GM10248 (cell line): ENCODE data around the gene FOXP2.

Experiments
- CTCF ChIA-PET: fragments of 300-600 bp; sonication (Branson Sonifier 250); formaldehyde crosslinking; extraction: SDS; loops from one replicate; lab custom pipeline; 2021; ENCODE audit warnings: antibody characterized with exemption; lab: Yijun Ruan, JAX
- POLR2A ChIA-PET: fragments of 350-650 bp; sonication (Branson Sonifier 250); formaldehyde crosslinking; extraction: SDS; loops from one replicate; lab custom pipeline; 2020; ENCODE audit warnings: antibody characterized with exemption; lab: Yijun Ruan, JAX
- DNase-seq: peaks from one replicate; pipeline ENCODE4 v3.0.0; 2012; ENCODE audit errors: extremely low spot score
- CTCF ChIP-seq: IDR thresholded peaks from 2 replicates; pipeline ENCODE4 v1.5.1; 2012; ENCODE audit warnings: mild to moderate bottlenecking, low read depth; ENCODE audit errors: extremely low read depth, missing control alignments, control extremely low read depth

The FOXP2 gene

GRCh38 chr7:114670676-114671075, 256.1 kb downstream of the FOXP2 start:
- no peak for TF ChIP-seq CTCF
- ChIA-PET CTCF (interaction anchor here (1.7 kb wide), 1 partner anchor 10 kb away, joined by 3 read pairs; no protein-coding TSS in a partner anchor), POLR2A (no interaction called here)
- no peak for DNase-seq

GRCh38 chr7:114671563-114672123, 257.0 kb downstream of the FOXP2 start:
- ChIA-PET POLR2A (no interaction called here), CTCF (no interaction called here)
- TF ChIP-seq CTCF, result no peak
- no peak for DNase-seq

DNA sequence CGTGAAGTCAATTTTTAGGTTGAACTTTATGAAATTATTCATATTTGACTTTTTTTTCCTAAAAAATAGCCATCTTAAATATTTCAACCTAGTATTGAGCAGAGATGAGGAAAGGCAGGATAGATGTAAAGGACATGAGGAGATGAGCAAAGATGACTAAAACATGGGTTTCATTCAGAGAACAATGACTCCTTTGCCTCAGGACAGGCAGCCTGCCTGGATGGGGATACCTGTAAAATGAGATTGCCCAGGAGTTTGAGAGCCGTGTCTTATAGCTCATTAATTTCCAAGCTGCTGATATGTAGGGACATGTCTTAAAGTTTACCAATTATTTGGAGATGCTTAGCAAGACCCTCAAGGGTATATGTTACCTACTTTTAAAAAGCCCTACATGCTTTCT, 263.5 kb downstream of the FOXP2 start:
- TF ChIP-seq CTCF, result no peak
- CTCF ChIA-PET, result no interaction called here
- POLR2A ChIA-PET, result no interaction called here
- no peak for DNase-seq

DNA sequence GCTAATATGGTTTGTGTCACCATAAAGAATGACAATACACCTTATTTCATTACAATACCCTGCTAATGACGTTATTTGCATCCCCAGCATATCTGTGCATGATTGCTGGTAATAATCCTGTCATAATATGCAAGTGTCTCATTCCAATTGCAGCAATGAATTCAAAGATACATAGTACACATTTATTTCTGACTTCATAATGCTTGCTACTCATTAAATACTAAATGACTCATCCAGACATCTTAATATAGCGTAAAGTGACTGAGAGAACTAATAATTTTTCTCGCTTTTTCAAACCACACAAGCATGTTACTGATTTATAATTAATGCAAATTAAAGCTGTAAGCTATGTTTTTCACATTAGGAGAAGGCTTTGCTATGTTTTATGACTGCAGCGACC, 272.6 kb downstream of the FOXP2 start:
- no peak for DNase-seq
- ChIA-PET CTCF (no interaction called here), POLR2A (no interaction called here)
- no peak for TF ChIP-seq CTCF

GRCh38 chr7:114688443-114689055, 273.9 kb downstream of the FOXP2 start:
- POLR2A ChIA-PET, result no interaction called here
- no peak for TF ChIP-seq CTCF
- CTCF ChIA-PET, result no interaction called here
- no peak for DNase-seq

DNA sequence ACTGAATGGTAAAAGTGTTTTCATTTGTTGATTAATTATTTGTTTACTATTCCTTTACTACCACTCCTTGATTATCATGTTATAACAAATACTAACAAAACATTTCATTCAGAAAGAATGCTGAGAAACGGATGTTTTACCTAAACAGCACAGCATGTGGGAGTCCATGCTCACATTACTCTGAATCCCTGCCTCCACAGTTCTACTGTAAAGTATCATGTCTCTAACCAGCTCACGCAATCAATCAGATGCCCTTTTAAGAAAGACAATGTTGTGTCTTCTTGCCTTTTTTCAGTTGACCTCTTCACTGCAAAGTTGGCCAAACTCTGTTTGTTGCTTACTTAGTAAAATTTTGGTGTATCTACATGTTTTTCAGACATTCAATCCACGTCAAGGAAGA, 274.8 kb downstream of the FOXP2 start:
- no peak for DNase-seq
- TF ChIP-seq CTCF, result no peak
- ChIA-PET POLR2A (no interaction called here), CTCF (interaction anchor here (1.8 kb wide), 1 partner anchor 10 kb away, joined by 3 read pairs; no protein-coding TSS in a partner anchor)
